Measurements from ENCODE around the gene PTPRD. TPM values are rescaled to one million over a fixed set of nuclear protein-coding genes. Genes with fewer than 3 reads are reported as not detected.

PTPRD gene
- total and polyA plus RNA-seq, 9 of the 15 experiments (the other 6 are each of a cell fraction or from before 2014, with no cell fraction given) = 0.11 TPM; not detected in 8

GRCh38 chr9:9920425-9921060 is 692.3 kb downstream of the PTPRD start:
- CTCF ChIA-PET (ENCODE audit: low intra/inter-chr PET ratio) = no interaction called here

GRCh38 chr9:9919174-9919775 is 693.5 kb downstream of the PTPRD start:
- intact Hi-C loops (cut with micrococcal nuclease) = no loop called here
- FAIRE-seq = no peak
- no peaks in the 10 kb centered on the region for H3K4me1 ChIP-seq (replicated peaks in 1 of 2; ENCODE audit: control insufficient read depth in 2 of 2, insufficient read depth in 2 of 2, low read length in 2 of 2)
- H3K36me3 ChIP-seq (ENCODE audit: control insufficient read depth, insufficient read depth, low read length) = no peaks in the 10 kb centered on the region
- H3K9me3 ChIP-seq (replicated peaks; ENCODE audit: control insufficient read depth, insufficient read depth, low read depth, low read length) = no peaks in the 10 kb centered on the region
- in situ Hi-C loops (cut with MboI) = no loop called here
- TF ChIP-seq ZSCAN32 (CRISPR knock-in tag; IDR thresholded peaks at IDR 0.05) = no peak
- H3K4me3 ChIP-seq = no peak overlapping the region
- H3K4me2 ChIP-seq (ENCODE audit: insufficient read depth, low read length) = no peak overlapping the region
- no peaks in the 10 kb centered on the region for H3K27me3 ChIP-seq (ENCODE audit: control insufficient read depth in 2 of 2, insufficient read depth in 2 of 2, low read length in 2 of 2)
- no peaks in the 10 kb centered on the region for H3K9me1 ChIP-seq (ENCODE audit: control insufficient read depth, insufficient read depth, low read length)
- no peak overlapping the region for H3K9ac ChIP-seq (ENCODE audit: insufficient read depth in 1 of 2, low read depth in 2 of 2, low read length in 2 of 2)
- no peak for ATAC-seq
- H3K27ac ChIP-seq (ENCODE audit: extremely low read depth, low read depth, low read length) = no peak overlapping the region
- no peak overlapping the region for H2AFZ ChIP-seq (ENCODE audit: low read depth, low read length)
- no peaks in the 10 kb centered on the region for H4K20me1 ChIP-seq (replicated peaks; ENCODE audit: control insufficient read depth, insufficient read depth, low read length)
- 0% methylated on average over 3 of the region's 3 CpGs for WGBS (ENCODE audit: insufficient coverage, low coverage, missing lambda C conversion rate)
- no TSS peak for BruUV-seq (replicated peaks)
- H3K79me2 ChIP-seq (ENCODE audit: control insufficient read depth, insufficient read depth, low read length) = no peaks in the 10 kb centered on the region
- ChIA-PET CTCF (ENCODE audit: low intra/inter-chr PET ratio) (no interaction called here), POLR2A (no interaction called here)
- DNase-seq (ENCODE audit: extremely low read depth in 1 of 4, low spot score in 3 of 4) = no peak

More at GRCh38 chr9:9920425-9921060, 692.3 kb downstream of the PTPRD start:
- in situ Hi-C loops (cut with MboI) (no loop called here), intact Hi-C loops (cut with micrococcal nuclease) (no loop called here)
- Histone ChIP-seq H3K9me1 (ENCODE audit: control insufficient read depth, insufficient read depth, low read length) (no peaks in the 10 kb centered on the region), H3K4me3 (no peak overlapping the region), H2AFZ (ENCODE audit: low read depth, low read length) (no peak overlapping the region), H3K27me3 (ENCODE audit: control insufficient read depth in 2 of 2, insufficient read depth in 2 of 2, low read length in 2 of 2) (no peaks in the 10 kb centered on the region), H3K4me2 (ENCODE audit: insufficient read depth, low read length) (no peak overlapping the region), H3K9ac (ENCODE audit: insufficient read depth in 1 of 2, low read depth in 2 of 2, low read length in 2 of 2) (no peak overlapping the region), H3K9me3 (replicated peaks; ENCODE audit: control insufficient read depth, insufficient read depth, low read depth, low read length) (no peaks in the 10 kb centered on the region), H3K36me3 (ENCODE audit: control insufficient read depth, insufficient read depth, low read length) (no peaks in the 10 kb centered on the region), H3K79me2 (ENCODE audit: control insufficient read depth, insufficient read depth, low read length) (no peaks in the 10 kb centered on the region), H3K27ac (ENCODE audit: extremely low read depth, low read depth, low read length) (no peak overlapping the region), H3K4me1 (replicated peaks in 1 of 2; ENCODE audit: control insufficient read depth in 2 of 2, insufficient read depth in 2 of 2, low read length in 2 of 2) (no peaks in the 10 kb centered on the region), H4K20me1 (replicated peaks; ENCODE audit: control insufficient read depth, insufficient read depth, low read length) (no peaks in the 10 kb centered on the region)
- TF ChIP-seq MYC (IDR thresholded peaks at IDR 0.05; ENCODE audit: low read depth, low read length) (no peak), MYC (CRISPR knock-in tag; IDR thresholded peaks at IDR 0.05; ENCODE audit: borderline replicate concordance, low read depth) (no peak), ZNF778 (CRISPR knock-in tag; IDR thresholded peaks at IDR 0.05) (no peak), PPARD (CRISPR knock-in tag; IDR thresholded peaks at IDR 0.05) (no peak), CXXC5 (CRISPR knock-in tag; IDR thresholded peaks at IDR 0.05) (no peak), DPF2 (IDR thresholded peaks at IDR 0.05) (no peak)
- no peak for FAIRE-seq
- BruUV-seq (replicated peaks) = no TSS peak
- WGBS (ENCODE audit: insufficient coverage, low coverage, missing lambda C conversion rate) = 2% methylated on average over 7 of the region's 7 CpGs
- POLR2A ChIA-PET = no interaction called here
- no peak for DNase-seq (ENCODE audit: extremely low read depth in 1 of 4, low spot score in 3 of 4)
- ATAC-seq = no peak
